HG03432 (cell line): ENCODE results near the gene PSG6.
"Not testable (repeated sequence)": the region's sequence is repeated elsewhere in the genome, so short reads cannot be mapped to it uniquely, and the experiment has no call there.

Source experiments
- ATAC-seq: cut with Tn5 transposase; IDR thresholded peaks from one replicate; pipeline ENCODE4 v1.9.1; 2021; ENCODE audit warnings: mild to moderate bottlenecking, moderate library complexity; ENCODE audit not compliant: unreplicated experiment

Gene PSG6

GRCh38 chr19:42911731-42912130, 6.0 kb downstream of the PSG6 start:
- not testable (repeated sequence) for ATAC-seq

GRCh38 chr19:42906162-42906561, 11.5 kb downstream of the PSG6 start:
- not testable (repeated sequence) for ATAC-seq

GRCh38 chr19:42900561-42900960, 17.1 kb downstream of the PSG6 start:
- not testable (repeated sequence) for ATAC-seq

- not testable (repeated sequence) for ATAC-seq
Observed at GRCh38 chr19:42899674-42900073, 18.0 kb downstream of the PSG6 start.

GRCh38 chr19:42899110-42899509, 18.6 kb downstream of the PSG6 start:
- ATAC-seq, result not testable (repeated sequence)

- ATAC-seq, result not testable (repeated sequence)
Observed at GRCh38 chr19:42898656-42899055, 19.0 kb downstream of the PSG6 start.

- not testable (repeated sequence) for ATAC-seq
Observed at GRCh38 chr19:42897729-42898128, 20.0 kb downstream of the PSG6 start.

- not testable (repeated sequence) for ATAC-seq
Observed at GRCh38 chr19:42890446-42890845, 27.2 kb downstream of the PSG6 start.

GRCh38 chr19:42887876-42888445, 29.7 kb downstream of the PSG6 start:
- not testable (repeated sequence) for ATAC-seq

- not testable (repeated sequence) for ATAC-seq
Observed at GRCh38 chr19:42882730-42883129, 35.0 kb downstream of the PSG6 start.

GRCh38 chr19:42882010-42882409, 35.7 kb downstream of the PSG6 start:
- ATAC-seq, result not testable (repeated sequence)

GRCh38 chr19:42881279-42881678, 36.4 kb downstream of the PSG6 start:
- not testable (repeated sequence) for ATAC-seq

GRCh38 chr19:42880621-42881020, 37.1 kb downstream of the PSG6 start:
- not testable (repeated sequence) for ATAC-seq

GRCh38 chr19:42879613-42880012, 38.1 kb downstream of the PSG6 start, which contains the start of gene PSG1:
Gene PSG1 (minus strand): TSS chr19:42879713. CDS start chr19:42879581, 132 bp downstream.
- no peak for ATAC-seq

- not testable (repeated sequence) for ATAC-seq
Observed at GRCh38 chr19:42876596-42876995, 41.1 kb downstream of the PSG6 start.

- ATAC-seq, result not testable (repeated sequence)
Observed at GRCh38 chr19:42875881-42876280, 41.8 kb downstream of the PSG6 start.

GRCh38 chr19:42874901-42875813, 42.5 kb downstream of the PSG6 start:
- ATAC-seq, result not testable (repeated sequence)

- ATAC-seq, result not testable (repeated sequence)
Observed at GRCh38 chr19:42874136-42874535, 43.6 kb downstream of the PSG6 start.

GRCh38 chr19:42872608-42873007, 45.1 kb downstream of the PSG6 start:
- ATAC-seq, result no peak

- no peak for ATAC-seq
Observed at GRCh38 chr19:42857544-42857867, 60.2 kb downstream of the PSG6 start.

- not testable (repeated sequence) for ATAC-seq
Observed at GRCh38 chr19:42856866-42857543, 60.7 kb downstream of the PSG6 start.
